Nephron (organoid): ENCODE measurements around the gene PEAK1.

ENCODE experiments used
- H3K27ac Mint-ChIP-seq, 3 experiments: 2 replicates each; pipeline ENCODE4 v1.8.0; 2020; ENCODE audit warnings: mixed read lengths in 3 of 3, mild to moderate bottlenecking in 2 of 3, moderate library complexity in 1 of 3
- H3K27me3 Mint-ChIP-seq: 2 replicates; pipeline ENCODE4 v1.8.0; 2021; ENCODE audit warnings: low read depth, mild to moderate bottlenecking, moderate library complexity, mixed read lengths
- H3K36me3 Mint-ChIP-seq: 2 replicates; pipeline ENCODE4 v1.8.0; 2020; ENCODE audit warnings: low read depth, mixed read lengths
- H3K4me1 Mint-ChIP-seq: 2 replicates; pipeline ENCODE4 v1.8.0; 2020; ENCODE audit warnings: mixed read lengths
- H3K4me3 Mint-ChIP-seq, 3 experiments: 2 replicates each; pipeline ENCODE4 v1.8.0; 2020; ENCODE audit warnings: mild to moderate bottlenecking in 3 of 3, mixed read lengths in 3 of 3, moderate library complexity in 2 of 3
- H3K9me3 Mint-ChIP-seq: 2 replicates; pipeline ENCODE4 v1.8.0; 2020; ENCODE audit warnings: mixed read lengths
- CTCF ChIP-seq, 3 experiments: fragments of 200-600 bp; sonication (generic); IDR thresholded peaks; one replicate each; pipeline ENCODE4 v1.5.0; 2021; ENCODE audit warnings: antibody characterized with exemption in 3 of 3; ENCODE audit not compliant: unreplicated experiment in 3 of 3

The PEAK1 gene

GRCh38 chr15:77075528-77075927 is 344.4 kb downstream of the PEAK1 start:
- Mint-ChIP-seq H3K4me3 (no peak overlapping the region), H3K4me1 (no peaks in the 10 kb centered on the region), H3K27me3 (peaks cover 13% of the 10 kb centered on the region), H3K9me3 (no peaks in the 10 kb centered on the region), H3K27ac (no peak overlapping the region), H3K36me3 (no peaks in the 10 kb centered on the region)
- no peak for TF ChIP-seq CTCF (IDR thresholded peaks at IDR 0.05; ENCODE audit: unreplicated experiment in 3 of 3)

- Mint-ChIP-seq H3K27me3 (peaks cover 13% of the 10 kb centered on the region), H3K4me3 (peak overlapping the region in 1 of 3 experiments; percentile 15), H3K27ac (no peak overlapping the region), H3K4me1 (peaks cover 5% of the 10 kb centered on the region), H3K9me3 (no peaks in the 10 kb centered on the region), H3K36me3 (no peaks in the 10 kb centered on the region)
- no peak for TF ChIP-seq CTCF (IDR thresholded peaks at IDR 0.05; ENCODE audit: unreplicated experiment in 3 of 3)
Measured at GRCh38 chr15:77074350-77074749, 345.6 kb downstream of the PEAK1 start.

- Mint-ChIP-seq H3K36me3 (peaks cover 12% of the 10 kb centered on the region), H3K4me3 (peak overlapping the region; percentile 81 to 84 (median 83)), H3K4me1 (peaks cover 30% of the 10 kb centered on the region), H3K27me3 (peaks cover 13% of the 10 kb centered on the region), H3K27ac (peak overlapping the region; percentile 52 to 88 (median 86)), H3K9me3 (no peaks in the 10 kb centered on the region)
- no peak for TF ChIP-seq CTCF (IDR thresholded peaks at IDR 0.05; ENCODE audit: unreplicated experiment in 3 of 3)
Measured at GRCh38 chr15:77071305-77072223, 348.3 kb downstream of the PEAK1 start.

GRCh38 chr15:77070495-77071304 is 349.2 kb downstream of the PEAK1 start, which contains the start of gene TSPAN3:
Gene TSPAN3, minus strand, starts transcription at chr15:77071109. Its CDS starts 155 bp downstream, at chr15:77070954.
- Mint-ChIP-seq H3K27ac (peak within 1 kb of the TSS; percentile 79 to 97 (median 91)), H3K4me1 (peaks cover 33% of the 10 kb centered on the region), H3K36me3 (peaks cover 14% of the 10 kb centered on the region), H3K4me3 (peak within 1 kb of the TSS; percentile 84 to 97 (median 92)), H3K9me3 (no peaks in the 10 kb centered on the region), H3K27me3 (peaks cover 13% of the 10 kb centered on the region)
- no peak for TF ChIP-seq CTCF (IDR thresholded peaks at IDR 0.05; ENCODE audit: unreplicated experiment in 3 of 3)

- no peaks in the 10 kb centered on the region for H3K9me3 Mint-ChIP-seq
- peaks cover 13% of the 10 kb centered on the region for H3K27me3 Mint-ChIP-seq
- TF ChIP-seq CTCF (IDR thresholded peaks at IDR 0.05; ENCODE audit: unreplicated experiment in 3 of 3), result no peak
- peak overlapping the region; percentile 84 to 97 (median 92) for H3K4me3 Mint-ChIP-seq
- H3K4me1 Mint-ChIP-seq, result peaks cover 35% of the 10 kb centered on the region
- H3K36me3 Mint-ChIP-seq, result peaks cover 14% of the 10 kb centered on the region
- peak overlapping the region; percentile 79 to 97 (median 91) for H3K27ac Mint-ChIP-seq
Measured at GRCh38 chr15:77070180-77070494, 349.8 kb downstream of the PEAK1 start.
